Endodermal cell (in vitro differentiated cells): ENCODE results near the gene DGCR2. TPM values are rescaled to one million over a fixed set of nuclear protein-coding genes. Genes with fewer than 3 reads are reported as not detected.

Experiments used
- DNase-seq: peaks from one replicate; pipeline ENCODE4 v3.0.0-alpha.2; 2017
- H3K27ac ChIP-seq: 2 replicates; pipeline ENCODE4 v1.5.1; 2013; ENCODE audit warnings: mild to moderate bottlenecking, low read depth, low read length, moderate library complexity
- H3K27me3 ChIP-seq: 2 replicates; pipeline ENCODE4 v1.6.1; 2013; ENCODE audit warnings: mild to moderate bottlenecking, low read length, moderate library complexity; ENCODE audit not compliant: insufficient read depth, control insufficient read depth, poor library complexity, severe bottlenecking
- H3K36me3 ChIP-seq: 2 replicates; pipeline ENCODE4 v1.7.0; 2013; ENCODE audit warnings: mild to moderate bottlenecking, low read length, moderate library complexity; ENCODE audit not compliant: control insufficient read depth, insufficient read depth
- H3K4me1 ChIP-seq: one replicate; pipeline ENCODE4 v1.7.0; 2013; ENCODE audit warnings: low read length; ENCODE audit not compliant: control insufficient read depth, insufficient read depth
- H3K4me3 ChIP-seq: 2 replicates; pipeline ENCODE4 v1.5.1; 2013; ENCODE audit warnings: mild to moderate bottlenecking, low read length, moderate library complexity
- H3K9ac ChIP-seq: 2 replicates; pipeline ENCODE4 v1.6.1; 2013; ENCODE audit warnings: mild to moderate bottlenecking, low read length, moderate library complexity; ENCODE audit not compliant: poor library complexity, severe bottlenecking; ENCODE audit errors: extremely low read depth
- H3K9me3 ChIP-seq: 2 replicates; pipeline ENCODE4 v1.6.1; 2013; ENCODE audit warnings: mild to moderate bottlenecking, low read length, moderate library complexity; ENCODE audit not compliant: control insufficient read depth
- H3K27ac Mint-ChIP-seq: 2 replicates; pipeline ENCODE4 v1.8.0; 2020; ENCODE audit warnings: mixed read lengths
- H3K27me3 Mint-ChIP-seq: 2 replicates; pipeline ENCODE4 v1.8.0; 2021; ENCODE audit warnings: mild to moderate bottlenecking, mixed read lengths; ENCODE audit not compliant: insufficient read depth
- H3K36me3 Mint-ChIP-seq: 2 replicates; pipeline ENCODE4 v1.8.0; 2020; ENCODE audit warnings: low read depth, mixed read lengths
- H3K4me1 Mint-ChIP-seq: 2 replicates; pipeline ENCODE4 v1.8.0; 2020; ENCODE audit warnings: mixed read lengths
- H3K4me3 Mint-ChIP-seq: 2 replicates; pipeline ENCODE4 v1.8.0; 2020; ENCODE audit warnings: mild to moderate bottlenecking, moderate library complexity, mixed read lengths
- H3K9me3 Mint-ChIP-seq: 2 replicates; pipeline ENCODE4 v1.8.0; 2020; ENCODE audit warnings: mild to moderate bottlenecking, mixed read lengths
- WGBS, 2 experiments: methylation state at CpG; one replicate each; pipeline versions ENCODE4 v1.1.5 to v1.1.7; 2013; ENCODE audit warnings: missing lambda C conversion rate in 2 of 2, mixed read lengths in 1 of 2; ENCODE audit not compliant: insufficient coverage in 1 of 2, insufficient read length in 1 of 2; 5-methylcytosine and 5-hydroxymethylcytosine counted together
- long read RNA-seq, 4 experiments: library from polyadenylated mRNA in 2 of 4; library from RNA in 1 of 4; library from capped mRNA in 1 of 4; stranded (forward) in 3 of 4; unstranded in 1 of 4; transcript quantifications; one replicate each; pipeline ENCODE4 v2.0.0, GENCODE V29; 2020 to 2021; ENCODE audit warnings: inconsistent platforms in 1 of 4
- polyA plus RNA-seq, 2 experiments: library from polyadenylated mRNA; stranded (reverse); fragments of 50-300 nt; gene quantifications; one replicate each; pipeline ENCODE4 v1.2.3, GENCODE V29; 2013
- total RNA-seq, 2 donors: library from RNA; stranded (reverse); fragmentation: NEBNext Ultra II Directional in 1 of 2; extraction: Animal tissue kit (Norgen Biotek cat#: 25700) in 1 of 2; gene quantifications; 2 replicates in 1 of 2; 3 replicates in 1 of 2; pipeline ENCODE4 v1.2.1, GENCODE V29; 2021
- TF ChIP-seq, protein P1 (sequence below): fragments of 200-600 bp; sonication (generic); conservative IDR thresholded peaks from 2 replicates; pipeline ENCODE4 v1.5.0; 2021; ENCODE audit warnings: antibody characterized with exemption, mild to moderate bottlenecking

The DGCR2 gene, protein sequence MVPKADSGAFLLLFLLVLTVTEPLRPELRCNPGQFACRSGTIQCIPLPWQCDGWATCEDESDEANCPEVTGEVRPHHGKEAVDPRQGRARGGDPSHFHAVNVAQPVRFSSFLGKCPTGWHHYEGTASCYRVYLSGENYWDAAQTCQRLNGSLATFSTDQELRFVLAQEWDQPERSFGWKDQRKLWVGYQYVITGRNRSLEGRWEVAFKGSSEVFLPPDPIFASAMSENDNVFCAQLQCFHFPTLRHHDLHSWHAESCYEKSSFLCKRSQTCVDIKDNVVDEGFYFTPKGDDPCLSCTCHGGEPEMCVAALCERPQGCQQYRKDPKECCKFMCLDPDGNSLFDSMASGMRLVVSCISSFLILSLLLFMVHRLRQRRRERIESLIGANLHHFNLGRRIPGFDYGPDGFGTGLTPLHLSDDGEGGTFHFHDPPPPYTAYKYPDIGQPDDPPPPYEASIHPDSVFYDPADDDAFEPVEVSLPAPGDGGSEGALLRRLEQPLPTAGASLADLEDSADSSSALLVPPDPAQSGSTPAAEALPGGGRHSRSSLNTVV
- 10 to 100 TPM; 54.6 to 62.9 TPM for total RNA-seq
- polyA plus RNA-seq (2013, experiment 1 of 2), result 47.4 TPM
- polyA plus RNA-seq (2013, experiment 2 of 2), result 41.6 TPM
- long read RNA-seq, experiment 1, partial matches to known transcripts, result 1 of 34 reads
- long read RNA-seq, experiment 1, other reads (novel, unspliced or antisense), result 33 of 34 reads
- long read RNA-seq, experiment 2, full-length matches to known transcripts, result 77 of 166 reads
- long read RNA-seq, experiment 2, partial matches to known transcripts, result 16 of 166 reads
- long read RNA-seq, experiment 2, other reads (novel, unspliced or antisense), result 73 of 166 reads
- long read RNA-seq, experiment 3, full-length matches to known transcripts, result 246 of 451 reads
- long read RNA-seq, experiment 3, partial matches to known transcripts, result 42 of 451 reads
- long read RNA-seq, experiment 3, other reads (novel, unspliced or antisense), result 163 of 451 reads
- long read RNA-seq, experiment 4, full-length matches to known transcripts, result 1 of 7 reads
- long read RNA-seq, experiment 4, partial matches to known transcripts, result 2 of 7 reads
- long read RNA-seq, experiment 4, other reads (novel, unspliced or antisense), result 4 of 7 reads

DNA sequence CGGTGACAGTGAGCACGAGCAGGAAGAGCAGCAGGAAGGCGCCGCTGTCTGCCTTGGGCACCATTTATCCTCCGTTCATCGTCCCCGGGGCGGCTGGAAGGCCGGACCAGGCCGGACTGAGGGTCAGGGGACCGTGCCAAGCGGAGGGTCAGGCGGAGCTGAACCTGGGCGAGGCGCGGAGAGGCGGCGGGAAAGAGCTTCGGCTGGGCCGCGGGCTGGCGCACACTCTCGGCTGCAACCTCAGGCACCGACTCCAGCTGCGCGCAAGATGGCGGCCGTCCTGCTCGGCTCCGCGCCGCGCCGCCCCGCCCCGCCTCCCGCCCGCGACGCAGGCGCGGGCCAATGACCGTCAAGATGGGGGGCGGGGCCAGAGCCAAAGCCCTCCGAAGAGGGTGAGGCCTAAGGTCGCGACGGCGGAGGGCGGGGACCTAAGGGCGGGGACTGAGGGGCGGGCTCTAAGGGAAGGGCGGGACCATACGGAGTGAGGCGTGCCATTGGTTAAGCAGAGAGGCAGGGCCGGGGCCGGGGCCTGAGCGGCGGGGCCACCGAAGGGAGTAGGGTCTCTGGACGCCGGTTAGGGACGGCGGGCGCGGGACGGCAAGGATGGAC is at the start of gene DGCR2:
TSS of gene DGCR2 (minus strand) at position 270 of the 609 bp plus-strand sequence. CDS start at position 64, 206 bp downstream.
- Histone ChIP-seq H3K4me3 (peak within 1 kb of the TSS; percentile 90), H3K27ac (peak within 1 kb of the TSS; percentile 89), H3K9me3 (no peaks in the 10 kb centered on the region), H3K36me3 (no peaks in the 10 kb centered on the region), H3K27me3 (no peaks in the 10 kb centered on the region), H3K4me1 (peaks cover 11% of the 10 kb centered on the region), H3K9ac (peak within 1 kb of the TSS; percentile 85)
- peak within 1 kb of the TSS; percentile 80 for H3K4me3 Mint-ChIP-seq
- peak within 1 kb of the TSS; percentile 94 for H3K27ac Mint-ChIP-seq
- H3K4me1 Mint-ChIP-seq, result peaks cover 38% of the 10 kb centered on the region
- 0% methylated on average over 8 to 67 of the region's 67 CpGs for WGBS, 2 experiments
- H3K9me3 Mint-ChIP-seq, result no peaks in the 10 kb centered on the region
- TF ChIP-seq, protein P1, sequence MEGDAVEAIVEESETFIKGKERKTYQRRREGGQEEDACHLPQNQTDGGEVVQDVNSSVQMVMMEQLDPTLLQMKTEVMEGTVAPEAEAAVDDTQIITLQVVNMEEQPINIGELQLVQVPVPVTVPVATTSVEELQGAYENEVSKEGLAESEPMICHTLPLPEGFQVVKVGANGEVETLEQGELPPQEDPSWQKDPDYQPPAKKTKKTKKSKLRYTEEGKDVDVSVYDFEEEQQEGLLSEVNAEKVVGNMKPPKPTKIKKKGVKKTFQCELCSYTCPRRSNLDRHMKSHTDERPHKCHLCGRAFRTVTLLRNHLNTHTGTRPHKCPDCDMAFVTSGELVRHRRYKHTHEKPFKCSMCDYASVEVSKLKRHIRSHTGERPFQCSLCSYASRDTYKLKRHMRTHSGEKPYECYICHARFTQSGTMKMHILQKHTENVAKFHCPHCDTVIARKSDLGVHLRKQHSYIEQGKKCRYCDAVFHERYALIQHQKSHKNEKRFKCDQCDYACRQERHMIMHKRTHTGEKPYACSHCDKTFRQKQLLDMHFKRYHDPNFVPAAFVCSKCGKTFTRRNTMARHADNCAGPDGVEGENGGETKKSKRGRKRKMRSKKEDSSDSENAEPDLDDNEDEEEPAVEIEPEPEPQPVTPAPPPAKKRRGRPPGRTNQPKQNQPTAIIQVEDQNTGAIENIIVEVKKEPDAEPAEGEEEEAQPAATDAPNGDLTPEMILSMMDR, result no peak
- H3K27me3 Mint-ChIP-seq, result peaks cover 6% of the 10 kb centered on the region
- peak; percentile 99 for DNase-seq
- no peaks in the 10 kb centered on the region for H3K36me3 Mint-ChIP-seq

DNA sequence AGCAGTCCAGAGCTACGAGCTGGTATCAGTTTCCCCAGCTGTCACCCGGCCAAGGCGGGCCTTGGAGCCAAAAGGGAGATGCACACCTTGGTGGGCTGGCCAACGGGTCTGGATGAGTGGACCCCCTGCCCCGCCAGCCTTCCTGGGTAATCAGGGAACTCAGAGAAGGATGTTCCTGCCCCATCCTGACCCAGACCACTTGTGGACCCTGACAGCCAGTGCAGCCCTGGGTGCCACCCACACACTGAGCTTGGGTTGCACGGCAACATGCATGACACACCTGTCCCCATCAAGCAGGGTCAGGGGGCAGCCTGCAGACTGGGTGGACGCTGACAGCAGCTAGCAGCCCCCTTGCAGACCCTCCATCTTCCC is 47.7 kb upstream of the DGCR2 start:
- Histone ChIP-seq H3K27ac (no peak overlapping the region), H3K27me3 (peaks cover 62% of the 10 kb centered on the region), H3K9ac (no peak overlapping the region), H3K4me1 (peaks cover 13% of the 10 kb centered on the region), H3K4me3 (no peak overlapping the region), H3K9me3 (peaks cover 1% of the 10 kb centered on the region), H3K36me3 (no peaks in the 10 kb centered on the region)
- Mint-ChIP-seq H3K27me3 (peaks cover 70% of the 10 kb centered on the region), H3K9me3 (no peaks in the 10 kb centered on the region), H3K36me3 (no peaks in the 10 kb centered on the region), H3K4me3 (peak overlapping the region; percentile 84), H3K27ac (no peak overlapping the region), H3K4me1 (peaks cover 29% of the 10 kb centered on the region)
- 37 to 71% methylated on average over 3 to 7 of the region's 7 CpGs for WGBS, 2 experiments
- TF ChIP-seq, protein P1, result no peak
- peak; percentile 55 for DNase-seq
